GM19099 (cell line): ENCODE data around the gene ERICH2.

ENCODE experiments used
- POLR2A ChIP-seq: IDR thresholded peaks from 3 replicates; pipeline ENCODE4 v1.6.1; 2011; ENCODE audit warnings: low read depth; ENCODE audit not compliant: insufficient read length; ENCODE audit errors: extremely low read depth

The ERICH2 gene

GRCh38 chr2:170820757-170821530 is 50.8 kb downstream of the ERICH2 start:
- TF ChIP-seq POLR2A = no peak

GRCh38 chr2:170821531-170822289 is 51.5 kb downstream of the ERICH2 start:
- no peak for TF ChIP-seq POLR2A

DNA sequence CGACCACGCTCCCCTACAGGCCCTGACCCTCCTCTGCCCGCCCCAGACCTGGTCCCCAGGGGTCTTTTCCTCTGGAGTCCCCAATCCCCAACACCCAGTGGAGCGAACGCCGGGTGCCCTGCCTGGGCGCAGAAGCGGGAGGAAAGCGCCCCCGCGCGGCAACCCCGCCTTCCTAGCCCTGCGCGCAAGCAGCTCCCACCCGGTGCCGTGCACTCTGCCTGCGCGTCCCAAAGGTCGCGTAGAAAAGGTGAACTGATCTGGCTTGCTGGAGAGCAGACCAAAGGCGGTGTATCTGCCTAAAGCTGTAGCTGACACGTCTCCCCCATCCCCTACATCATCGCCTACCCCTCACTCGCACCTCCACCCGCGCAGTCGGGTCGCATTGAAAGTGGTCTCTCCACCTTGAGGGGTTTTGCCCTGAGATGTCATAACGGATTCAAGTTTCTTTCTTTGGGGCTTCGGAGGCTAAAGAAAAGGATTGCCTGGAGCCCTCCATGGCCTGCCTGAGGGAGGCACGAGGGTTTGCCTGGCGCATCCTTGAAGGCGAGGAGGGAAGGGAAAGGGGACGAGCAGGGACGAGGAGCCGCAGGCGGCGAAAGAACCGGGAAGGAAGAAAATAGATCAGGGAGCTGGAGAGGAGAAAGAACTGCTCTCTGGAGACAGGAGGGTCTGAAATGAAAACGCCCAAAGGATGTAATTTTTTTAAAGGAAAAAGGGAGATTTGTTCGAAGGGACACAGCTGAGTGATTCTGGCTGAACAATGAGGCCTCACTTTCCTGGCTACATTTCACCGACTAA is 52.3 kb downstream of the ERICH2 start:
- TF ChIP-seq POLR2A = no peak

DNA sequence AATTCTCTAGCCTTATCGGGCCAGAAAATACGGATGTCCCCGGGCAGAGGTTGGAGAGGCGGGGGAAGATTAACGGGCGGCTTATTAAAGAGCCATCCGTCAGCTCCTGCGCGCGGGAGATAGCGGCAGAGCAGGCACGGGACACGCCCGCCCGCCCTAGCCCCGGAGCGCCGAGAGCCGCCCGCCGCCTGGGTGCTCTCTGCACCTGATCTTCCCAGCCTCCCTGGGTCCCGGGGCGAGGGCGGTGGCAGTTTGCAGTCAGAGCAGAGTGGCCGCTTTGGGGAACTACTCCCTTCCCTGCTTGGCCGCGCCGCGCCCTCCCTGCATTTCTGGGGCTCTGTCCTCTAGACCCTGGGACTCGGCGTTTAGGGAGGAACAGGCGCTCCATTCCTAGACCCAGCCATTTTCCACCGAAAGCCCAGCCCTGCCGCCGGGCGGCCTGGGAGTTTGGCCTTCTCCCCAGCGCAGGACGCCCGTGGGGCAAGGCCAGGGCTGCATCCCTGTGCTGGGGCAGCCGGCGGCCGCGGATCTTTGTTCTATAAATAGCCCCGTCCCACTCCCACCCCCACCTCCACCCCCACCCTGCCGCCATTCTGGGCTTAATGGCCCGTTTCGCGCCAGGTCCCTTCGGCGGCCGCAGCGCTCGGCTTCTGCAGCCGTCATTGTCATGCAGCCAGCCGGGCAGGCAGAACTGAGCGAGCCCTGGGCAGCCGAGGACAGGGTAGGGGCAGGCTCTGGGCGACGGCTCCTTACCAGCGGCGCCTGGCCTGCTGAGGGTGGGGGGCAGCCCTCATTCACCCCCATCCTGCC is 53.1 kb downstream of the ERICH2 start:
- no peak for TF ChIP-seq POLR2A

DNA sequence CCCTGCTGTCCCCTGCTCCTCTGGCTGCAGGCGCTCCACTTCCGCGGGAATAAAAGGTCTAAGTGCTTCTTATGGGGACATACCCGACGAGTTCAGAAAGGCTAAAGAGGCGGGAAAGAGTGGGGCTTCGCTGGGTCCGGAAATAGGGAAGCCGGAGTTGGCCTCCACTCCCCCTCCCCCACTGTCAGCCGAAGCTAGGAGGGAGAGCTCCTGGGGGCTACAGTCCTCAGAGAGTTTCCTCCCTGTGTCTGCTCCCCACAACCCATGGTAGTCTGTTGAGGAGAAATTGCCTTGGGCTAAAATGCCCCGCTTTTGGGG is 53.7 kb downstream of the ERICH2 start:
- no peak for TF ChIP-seq POLR2A

- no peak for TF ChIP-seq POLR2A
Observed at GRCh38 chr2:170824526-170825015, 54.4 kb downstream of the ERICH2 start.

DNA sequence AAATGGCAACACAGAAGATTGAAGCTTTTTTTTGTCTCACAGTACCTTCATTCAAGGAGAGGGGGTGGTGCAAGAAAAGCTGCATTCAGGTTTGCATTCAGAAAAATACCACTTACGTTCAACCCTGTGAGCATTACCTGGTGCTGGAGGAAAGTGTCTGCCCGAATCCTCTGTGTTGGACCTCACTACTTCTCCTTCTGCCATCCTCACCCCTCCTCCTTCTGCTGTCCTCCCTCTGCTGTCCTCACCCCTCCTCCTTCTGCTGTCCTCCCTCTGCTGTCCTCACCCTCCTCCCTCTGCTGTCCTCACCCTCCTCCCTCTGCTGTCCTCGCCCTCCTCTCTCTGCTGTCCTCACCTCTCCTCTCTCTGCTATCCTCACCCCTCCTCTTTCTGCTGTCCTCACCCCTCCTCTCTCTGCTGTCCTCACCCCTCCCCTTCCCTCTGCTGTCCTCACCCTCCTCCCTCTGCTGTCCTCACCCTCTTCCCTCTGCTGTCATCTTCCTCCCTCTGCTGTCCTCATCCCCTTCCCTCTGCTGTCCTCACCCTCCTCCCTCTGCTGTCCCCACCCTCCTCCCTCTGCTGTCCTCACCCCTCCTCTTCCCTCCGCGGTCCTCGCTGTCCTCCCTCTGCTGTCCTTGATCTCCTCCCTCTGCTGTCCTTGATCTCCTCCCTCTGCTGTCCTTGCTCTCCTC is 57.8 kb downstream of the ERICH2 start:
- TF ChIP-seq POLR2A = no peak

DNA sequence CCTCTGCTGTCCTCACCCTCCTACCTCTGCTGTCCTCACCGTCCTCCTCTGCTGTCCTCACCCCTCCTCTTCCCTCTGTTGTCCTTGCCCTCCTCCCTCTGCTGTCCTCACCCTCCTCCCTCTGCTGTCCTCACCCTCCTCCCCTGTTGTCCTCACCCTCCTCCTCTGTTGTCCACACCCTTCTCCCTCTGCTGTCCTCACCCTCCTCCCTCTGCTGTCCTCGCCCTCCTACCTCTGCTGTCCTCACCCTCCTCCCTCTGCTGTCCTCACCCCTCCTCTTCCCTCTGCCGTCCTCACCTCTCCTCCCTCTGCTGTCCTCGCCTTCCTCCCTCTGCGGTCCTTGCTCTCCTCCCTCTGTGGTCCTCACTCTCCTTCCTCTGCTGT is 58.3 kb downstream of the ERICH2 start:
- no peak for TF ChIP-seq POLR2A

DNA sequence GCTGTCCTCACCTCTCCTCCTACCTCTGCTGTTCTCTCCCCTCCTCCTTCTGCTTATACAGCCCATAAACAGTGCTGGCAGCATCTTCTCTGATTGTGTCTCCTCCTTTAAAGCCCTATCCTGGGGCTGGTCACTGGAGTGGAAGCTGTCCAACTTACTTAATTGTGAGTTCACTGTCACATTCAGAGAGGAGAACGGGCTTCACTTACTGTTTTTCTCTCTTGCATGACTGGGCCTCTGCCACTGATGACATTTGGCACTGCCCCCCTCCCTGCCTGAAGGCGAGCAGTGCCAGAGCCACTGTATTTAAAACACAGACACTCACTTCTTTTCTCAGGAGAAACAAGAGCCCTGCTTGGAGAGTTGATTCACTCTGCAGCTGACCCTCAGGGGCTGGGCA is 58.9 kb downstream of the ERICH2 start:
- TF ChIP-seq POLR2A = no peak

GRCh38 chr2:170830166-170830565 is 60.0 kb downstream of the ERICH2 start:
- TF ChIP-seq POLR2A = no peak

DNA sequence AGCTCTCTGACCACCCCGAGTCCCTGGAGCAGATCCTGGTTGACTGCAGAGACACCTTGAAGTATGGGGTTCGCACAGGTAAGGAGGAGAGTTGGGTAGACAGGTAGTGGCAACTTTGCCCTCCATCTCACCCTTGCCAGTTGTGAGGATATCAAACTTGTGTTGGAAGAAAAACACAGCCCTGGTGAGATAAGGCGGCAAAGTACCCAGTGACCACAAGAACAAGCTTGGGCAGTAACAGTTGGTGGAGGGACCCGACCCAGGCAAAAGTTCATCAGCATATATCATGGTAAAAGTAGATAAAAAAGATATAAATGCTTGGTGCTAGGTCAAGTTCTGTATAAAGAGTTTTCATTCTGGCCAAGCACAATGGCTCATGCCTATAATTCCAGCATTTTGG is 60.9 kb downstream of the ERICH2 start:
- TF ChIP-seq POLR2A = no peak

DNA sequence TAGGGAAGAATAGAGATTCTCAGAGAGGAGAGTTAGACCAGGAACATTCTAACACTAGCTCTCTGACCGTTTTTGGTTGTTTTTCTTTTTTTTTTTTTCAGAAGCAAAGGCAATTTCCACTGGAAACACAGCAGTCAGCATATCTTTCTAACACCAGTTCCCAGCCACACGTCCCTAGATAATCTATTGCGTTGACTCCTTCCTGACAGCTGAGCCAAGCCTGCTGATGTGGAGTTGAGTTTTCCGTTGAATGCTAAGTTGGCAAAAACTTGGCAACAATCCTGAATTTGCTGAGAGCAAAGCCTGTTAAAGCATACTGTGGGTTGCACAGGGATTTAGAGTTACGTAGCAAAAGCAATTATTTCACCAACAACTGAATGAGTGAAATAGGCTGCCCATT is 65.8 kb downstream of the ERICH2 start:
- no peak for TF ChIP-seq POLR2A

GRCh38 chr2:170840717-170841210 is 70.6 kb downstream of the ERICH2 start:
- TF ChIP-seq POLR2A = no peak

GRCh38 chr2:170842785-170843184 is 72.6 kb downstream of the ERICH2 start:
- TF ChIP-seq POLR2A = no peak
